HG03039 (cell line): Measurements from ENCODE around the gene SKAP1.
"Not testable (repeated sequence)": the region's sequence is repeated elsewhere in the genome, so short reads cannot be mapped to it uniquely, and the experiment has no call there.

Experiments used
- ATAC-seq: cut with Tn5 transposase; IDR thresholded peaks from one replicate; pipeline ENCODE4 v1.9.1; 2021; ENCODE audit warnings: mild to moderate bottlenecking, moderate library complexity; ENCODE audit not compliant: unreplicated experiment

The SKAP1 gene

DNA sequence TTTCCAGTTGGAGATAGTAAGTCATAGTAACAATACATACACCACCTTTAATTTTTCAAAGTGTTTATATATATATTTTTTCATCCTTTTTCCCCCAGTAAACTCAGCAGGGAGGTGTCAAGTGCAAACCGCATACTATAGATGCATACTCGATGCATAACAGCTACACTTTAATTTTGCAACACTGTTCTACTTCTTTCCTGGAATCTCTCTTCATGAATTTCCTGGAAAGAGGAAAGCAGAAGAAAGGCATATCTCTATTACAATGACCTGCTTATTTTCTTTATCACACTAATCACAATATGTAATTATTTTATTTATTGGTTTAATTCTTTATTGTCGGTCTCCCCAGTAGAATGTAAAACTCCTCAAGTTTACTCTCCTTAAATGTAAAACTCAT lies 182.4 kb downstream of the SKAP1 start:
- ATAC-seq = no peak

DNA sequence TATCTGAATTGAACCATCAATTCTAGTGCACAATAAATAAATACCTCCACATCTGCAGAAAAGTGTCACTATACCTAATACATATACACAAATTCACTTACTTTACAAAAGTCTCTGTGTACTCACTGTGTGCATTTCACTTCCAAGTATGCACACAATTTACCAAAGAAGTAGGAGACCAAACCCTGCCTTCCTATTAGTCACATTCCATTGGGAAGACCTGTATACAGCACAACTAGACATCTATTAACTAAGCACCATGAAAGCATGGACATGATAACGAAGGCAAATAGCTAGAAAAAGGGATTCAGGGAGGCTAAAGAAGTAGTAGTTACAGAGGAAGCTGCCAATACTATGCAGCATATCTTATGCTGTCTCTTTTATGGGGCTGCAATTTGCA lies 183.0 kb downstream of the SKAP1 start:
- ATAC-seq = no peak

DNA sequence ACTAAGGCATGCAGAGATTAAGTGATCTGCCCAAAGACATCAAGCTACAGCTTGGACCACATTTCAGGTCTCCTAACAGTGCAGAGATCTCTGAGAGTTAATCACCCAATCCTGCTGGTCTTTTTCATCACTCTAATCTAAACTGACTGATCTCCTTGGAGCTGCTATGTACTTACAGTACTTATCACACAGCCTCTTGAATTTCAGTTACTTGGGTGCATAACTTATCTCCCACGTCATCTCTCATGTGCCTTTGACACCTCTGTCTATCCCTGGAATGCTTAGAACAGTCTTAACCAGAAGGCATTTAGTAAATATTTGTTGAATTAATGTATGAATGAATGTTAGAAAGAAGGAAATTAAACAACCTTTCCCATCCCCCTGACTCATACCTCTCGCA lies 183.4 kb downstream of the SKAP1 start:
- ATAC-seq = no peak

DNA sequence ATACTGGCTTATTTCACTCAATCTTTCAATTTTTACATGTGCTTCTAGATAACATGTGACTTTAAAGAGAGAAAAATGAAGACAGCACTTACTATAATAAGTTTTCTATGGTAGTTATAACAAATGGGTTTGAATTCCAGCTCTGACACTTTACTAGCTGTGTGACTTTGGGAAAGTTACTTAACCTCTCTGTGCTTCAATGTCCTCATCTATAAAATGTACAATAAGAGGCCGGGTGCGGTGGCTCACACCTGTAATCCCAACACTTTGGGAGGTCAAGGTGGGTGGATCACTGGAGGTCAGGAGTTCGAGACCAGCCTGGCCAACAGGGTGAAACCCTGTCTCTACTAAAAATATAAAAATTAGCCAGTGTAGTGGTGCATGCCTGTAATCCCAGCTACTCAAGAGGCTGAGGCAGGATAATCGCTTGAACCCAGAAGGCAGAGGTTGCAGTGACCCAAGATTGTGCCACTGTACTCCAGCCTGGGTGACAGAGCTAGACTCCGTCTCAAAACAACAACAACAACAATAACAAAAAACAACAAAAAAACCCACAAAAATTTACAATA lies 184.5 kb downstream of the SKAP1 start:
- ATAC-seq = not testable (repeated sequence)

DNA sequence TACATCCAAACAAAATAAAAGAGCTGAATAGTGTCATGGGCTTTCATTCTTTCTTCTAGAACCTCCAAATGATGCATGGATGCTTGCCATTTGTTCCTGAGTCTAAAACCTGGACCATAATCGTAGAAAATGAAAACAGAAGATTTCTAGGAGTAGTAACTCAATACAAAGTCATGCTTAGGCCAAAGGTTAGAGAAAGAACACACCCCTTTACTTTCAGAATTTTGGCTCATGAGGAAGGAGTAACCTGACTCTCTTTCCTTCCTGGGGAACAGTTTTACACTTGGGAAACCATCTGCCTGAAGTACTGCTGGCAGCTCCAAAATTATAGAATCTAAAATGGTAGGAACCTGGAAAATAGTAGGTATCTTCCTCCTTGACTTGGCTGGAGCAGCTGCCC lies 185.2 kb downstream of the SKAP1 start:
- ATAC-seq = no peak

DNA sequence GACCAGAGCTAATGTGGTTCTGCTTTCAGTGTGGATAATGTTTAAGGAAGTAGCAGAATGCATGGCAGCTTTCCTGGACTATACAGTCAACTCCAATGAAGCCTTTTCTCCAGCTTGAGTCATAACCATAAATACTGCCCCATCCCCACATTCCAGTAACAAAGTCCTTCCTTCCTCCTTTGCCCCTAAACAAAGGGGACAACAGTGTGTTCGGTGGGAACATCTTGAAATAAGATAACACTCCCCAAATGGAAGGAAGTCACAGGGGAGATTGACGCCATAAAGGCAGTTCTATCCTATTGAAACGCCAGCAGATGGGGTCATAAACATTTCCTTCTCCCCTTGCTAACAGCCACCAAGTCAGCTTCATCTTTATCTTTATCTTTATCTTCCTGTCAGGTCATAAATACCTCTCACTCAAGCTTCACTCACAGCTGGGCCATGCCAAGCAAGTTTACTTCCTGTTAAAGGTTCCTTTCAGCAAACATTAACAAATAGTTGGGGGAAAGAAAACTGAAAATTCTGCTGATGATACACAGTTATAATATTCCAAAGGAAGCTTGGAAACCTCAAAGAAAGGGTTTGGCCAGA lies 185.8 kb downstream of the SKAP1 start:
- no peak for ATAC-seq

DNA sequence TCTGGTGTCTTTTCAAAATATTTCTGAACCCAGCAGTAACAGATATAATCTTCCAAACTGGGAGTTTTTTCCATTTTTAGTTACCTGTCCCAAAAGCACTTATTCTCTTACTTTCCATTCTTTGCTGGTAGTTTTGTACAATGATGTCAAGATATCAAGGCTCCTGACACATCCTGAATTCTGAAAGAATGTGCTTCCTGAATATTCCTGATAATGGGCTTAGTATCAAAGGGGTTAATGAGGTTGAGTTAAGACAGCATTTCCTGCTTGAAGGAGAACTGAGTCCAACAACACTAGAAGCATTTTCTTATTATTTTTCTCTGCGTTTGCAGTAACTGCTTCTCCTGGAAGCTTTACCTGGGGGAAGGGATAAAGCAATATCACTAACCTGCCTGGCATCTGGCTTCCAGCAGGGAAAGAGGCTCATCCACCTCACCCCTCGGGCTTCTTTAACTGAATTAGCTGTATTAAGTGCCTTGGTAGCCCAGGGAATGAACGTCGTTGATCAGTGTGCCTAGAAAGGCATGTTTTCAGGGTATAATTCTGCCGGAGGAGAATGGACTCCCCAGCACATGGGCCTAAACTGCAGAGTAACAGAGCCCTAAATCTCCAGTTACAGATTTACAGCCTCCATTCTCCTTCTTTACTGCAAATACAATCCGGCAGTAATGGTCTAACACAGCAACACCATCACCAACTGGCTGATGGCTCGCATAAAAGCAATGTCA lies 188.1 kb downstream of the SKAP1 start:
- no peak for ATAC-seq

DNA sequence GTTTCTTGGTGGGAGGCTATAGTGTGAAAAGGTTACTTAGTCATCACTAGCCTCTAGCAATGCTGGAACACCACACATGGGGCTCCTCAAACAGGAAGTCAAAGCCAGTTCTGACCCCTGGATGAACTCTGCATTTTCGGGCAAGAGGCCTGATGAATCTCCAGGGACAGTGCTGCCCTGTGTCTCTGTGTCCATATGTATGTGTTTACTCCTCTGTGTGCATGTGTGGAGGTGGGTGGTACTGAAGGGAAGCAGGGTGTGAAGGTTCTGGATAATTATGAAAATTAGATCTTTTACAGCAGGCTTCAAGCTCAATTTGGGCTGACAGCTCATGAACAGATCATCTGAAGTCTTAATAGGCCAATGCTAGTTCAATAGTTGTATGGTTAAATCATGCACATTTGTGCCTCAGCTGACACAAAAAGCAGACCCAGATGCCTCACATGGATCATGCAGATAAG lies 188.9 kb downstream of the SKAP1 start:
- ATAC-seq = peak; percentile 70

DNA sequence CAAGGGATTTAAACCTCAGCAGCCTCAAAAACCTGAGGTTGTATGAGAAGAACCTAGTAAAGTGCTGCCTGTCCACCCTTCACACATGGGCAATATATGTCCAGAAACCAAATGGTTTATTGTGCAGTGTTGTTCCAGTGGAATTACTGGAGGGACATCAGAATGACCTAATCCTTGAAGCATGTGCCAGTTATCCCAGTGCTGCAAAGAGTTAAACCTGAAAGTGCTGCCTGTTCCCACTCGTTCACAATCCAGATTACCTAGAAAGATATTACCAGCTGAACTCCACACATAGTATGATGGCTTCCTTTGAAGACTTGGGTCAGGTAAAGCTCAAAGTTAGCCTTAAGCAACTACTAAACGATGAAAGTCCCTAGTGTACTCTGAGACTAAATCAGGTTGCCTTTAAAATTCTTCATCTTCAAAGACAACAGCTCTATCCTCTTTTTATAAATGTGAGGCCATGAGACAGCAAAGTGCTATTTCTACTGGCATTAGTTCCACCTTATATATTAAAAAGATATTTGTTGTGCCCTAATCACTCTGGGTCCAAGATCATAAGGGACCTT lies 189.4 kb downstream of the SKAP1 start:
- ATAC-seq = no peak

DNA sequence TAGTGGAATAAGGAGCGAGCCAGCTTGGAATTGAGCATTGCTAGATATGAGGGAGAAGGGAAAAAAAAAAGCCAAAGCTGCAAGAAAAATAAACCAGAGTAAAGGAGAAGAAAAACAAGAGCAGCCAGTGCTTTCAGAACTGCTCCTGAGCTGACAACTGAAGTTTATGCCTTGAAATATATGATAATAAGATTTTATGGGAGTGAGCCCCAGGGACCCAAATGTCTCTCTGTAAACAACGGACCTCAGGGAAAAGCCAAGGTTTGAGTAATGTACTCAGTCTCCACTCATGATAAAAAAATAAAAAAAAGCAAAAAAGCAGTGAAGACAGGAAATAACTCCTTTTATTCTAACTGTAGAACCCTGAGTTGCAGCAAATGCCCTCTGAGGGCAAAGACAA lies 189.9 kb downstream of the SKAP1 start:
- no peak for ATAC-seq

DNA sequence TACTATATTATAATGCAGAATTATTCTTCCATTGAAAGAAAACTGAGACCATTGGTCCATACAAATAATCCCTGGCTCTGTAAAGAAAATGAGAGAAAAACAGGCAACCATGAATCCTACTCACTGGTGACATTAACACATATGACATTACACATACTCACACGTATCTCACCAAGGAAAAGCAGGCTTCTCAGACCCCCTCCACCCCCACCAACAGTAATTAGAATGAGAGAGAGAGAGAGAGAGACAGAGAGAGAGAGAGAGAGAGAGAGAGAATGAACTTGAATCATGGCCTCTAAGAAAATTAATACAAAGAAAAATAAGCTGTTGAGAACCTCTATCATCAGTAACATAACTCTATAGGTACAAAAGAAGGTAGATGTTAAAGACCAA lies 190.4 kb downstream of the SKAP1 start:
- ATAC-seq = no peak

DNA sequence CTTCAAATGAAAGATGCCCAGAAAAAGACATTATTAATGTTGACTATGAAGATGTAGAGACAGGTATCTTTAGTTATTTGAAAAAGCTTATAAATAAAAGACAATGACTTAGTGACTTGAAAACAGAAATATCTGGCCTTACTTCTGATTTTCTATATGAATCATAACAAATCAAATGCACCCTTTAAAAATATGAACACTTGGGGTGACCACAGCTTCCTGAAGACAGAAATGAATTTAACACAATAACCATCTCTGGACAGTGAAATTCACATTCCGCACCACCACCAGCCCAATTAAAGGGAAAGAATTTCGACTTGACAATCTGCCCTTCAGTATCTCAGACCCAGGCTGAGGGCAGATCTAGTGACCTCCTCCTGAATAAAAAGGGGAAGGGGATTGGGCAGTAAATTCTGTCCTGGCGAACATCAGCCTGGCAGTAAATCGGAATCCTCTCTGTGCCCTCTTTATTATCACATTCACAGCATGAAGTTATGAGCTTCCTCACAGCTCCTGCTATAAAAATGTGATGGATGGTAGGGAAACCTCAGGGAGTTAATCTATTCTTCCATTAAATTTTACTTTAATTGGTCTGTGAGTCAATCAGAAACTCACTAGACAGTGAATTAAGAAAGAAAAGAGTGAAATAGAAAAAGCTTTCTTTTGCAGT lies 190.9 kb downstream of the SKAP1 start:
- ATAC-seq = no peak

DNA sequence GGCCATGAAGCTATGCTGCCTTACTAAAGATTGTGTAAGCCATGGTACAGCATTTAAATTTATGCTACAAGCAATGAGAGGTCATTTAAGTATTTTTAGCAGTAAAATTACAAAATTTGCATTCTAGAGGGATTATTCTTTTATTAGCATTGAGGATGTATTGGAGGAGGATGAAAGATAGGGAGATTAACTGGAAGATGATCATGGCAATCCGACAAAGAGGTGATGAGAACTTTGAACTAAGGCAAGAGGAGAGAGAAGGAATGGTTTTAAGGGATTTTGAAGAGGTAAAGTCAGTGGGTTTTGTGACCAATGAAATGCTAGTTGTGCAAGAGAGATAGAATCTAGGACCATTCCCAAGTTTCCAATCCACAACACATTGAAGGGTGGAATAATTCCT lies 192.6 kb downstream of the SKAP1 start:
- ATAC-seq = no peak

DNA sequence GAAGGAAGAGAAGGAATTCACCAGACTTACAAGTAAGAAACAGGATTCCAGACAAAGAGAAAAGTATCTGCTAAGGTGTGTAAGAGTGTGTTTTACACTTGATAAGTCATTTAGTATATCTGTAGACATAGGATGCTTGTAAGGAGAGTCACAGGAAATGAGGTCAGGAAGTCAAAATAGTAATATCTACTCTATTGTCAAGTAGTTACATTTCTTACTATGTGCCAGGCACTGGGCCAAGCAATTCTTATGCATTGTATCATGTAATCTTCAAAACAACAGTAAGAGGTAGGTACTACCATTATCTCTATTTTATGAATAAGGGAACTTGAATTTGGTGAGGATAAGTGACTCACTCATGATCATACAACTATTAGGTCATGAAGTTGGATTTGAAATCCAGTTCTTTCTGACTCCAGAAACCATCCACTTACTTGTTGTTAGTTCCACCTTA lies 193.3 kb downstream of the SKAP1 start:
- ATAC-seq = no peak

DNA sequence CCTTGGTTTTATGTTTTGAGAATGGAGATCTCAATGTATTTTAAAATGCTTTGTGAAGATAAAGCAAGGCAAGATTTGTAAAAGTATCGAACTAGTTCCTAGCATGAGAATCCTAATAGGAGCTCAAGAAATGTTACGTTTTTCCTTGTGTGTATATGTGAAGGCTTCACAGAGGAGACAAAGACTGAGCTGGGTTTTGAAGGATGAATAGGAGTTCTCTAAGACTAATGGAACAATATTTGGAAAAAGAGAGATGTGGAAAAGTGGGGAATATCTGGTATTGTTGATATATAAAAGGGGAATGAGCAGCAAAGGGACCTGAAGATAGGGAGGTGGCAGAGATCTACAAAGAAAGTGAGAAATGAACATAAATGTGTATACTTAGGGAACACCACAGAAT lies 195.1 kb downstream of the SKAP1 start:
- ATAC-seq = no peak

DNA sequence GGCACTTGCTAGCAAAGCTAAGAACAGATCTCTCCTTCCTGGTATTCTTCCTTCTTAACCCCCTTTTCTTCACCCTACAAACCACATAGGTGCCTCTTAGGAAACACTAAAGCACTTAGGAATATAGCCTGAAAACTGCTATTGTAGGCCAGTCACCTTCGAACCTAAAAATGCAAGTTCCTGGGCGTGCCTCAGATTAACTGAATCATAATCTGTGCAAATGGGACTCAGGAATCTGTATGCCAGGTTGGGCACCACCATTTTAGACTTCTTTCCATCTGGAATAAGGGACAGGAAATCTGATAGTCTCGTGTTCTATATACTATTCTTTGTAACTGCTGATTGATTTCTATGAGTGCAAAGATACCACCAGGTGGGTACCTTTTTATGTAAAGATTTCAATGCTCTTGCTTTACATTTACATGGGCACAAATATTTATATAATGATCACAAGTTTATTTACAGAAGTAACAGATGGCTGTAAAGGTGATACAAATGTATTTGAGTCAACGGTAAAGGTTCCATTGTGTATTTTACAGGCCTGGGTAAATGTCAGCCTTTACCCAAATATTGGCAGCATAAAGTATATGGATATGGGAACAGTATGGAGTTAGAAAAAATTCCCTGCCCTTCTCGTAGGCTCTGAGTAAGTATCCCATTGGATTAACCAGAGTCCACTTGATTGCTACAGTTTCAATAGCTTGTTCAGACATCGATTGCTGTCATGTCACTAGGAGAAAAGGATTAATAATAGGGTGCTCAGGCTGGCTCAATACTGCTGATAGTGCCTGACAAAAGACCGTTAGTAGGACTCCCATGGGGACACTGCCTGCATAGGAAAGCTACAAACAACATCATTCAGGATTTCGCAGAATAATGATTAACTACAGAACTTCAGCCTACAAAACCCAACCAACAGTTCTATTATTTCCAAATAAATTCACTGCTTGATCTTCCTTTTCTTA lies 197.7 kb downstream of the SKAP1 start:
- no peak for ATAC-seq

DNA sequence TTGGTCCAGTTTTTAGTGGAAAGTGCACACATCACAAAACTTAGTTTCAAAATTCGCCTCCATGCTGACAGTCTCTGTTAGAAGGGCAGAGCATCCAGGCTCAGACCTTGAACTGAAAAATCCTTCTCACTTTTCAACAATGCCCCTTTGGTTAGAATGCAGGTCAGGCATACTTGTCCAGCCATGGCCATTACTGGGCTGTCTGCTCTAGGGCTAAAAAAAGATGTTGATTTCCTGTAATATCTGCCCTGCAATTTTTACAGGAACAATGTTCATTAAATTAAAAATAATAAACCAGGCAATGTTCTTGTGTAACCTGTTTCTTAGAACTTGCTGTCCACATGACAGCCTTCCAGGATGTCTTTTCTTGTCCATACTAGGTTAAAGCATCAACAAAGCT lies 200.1 kb downstream of the SKAP1 start:
- no peak for ATAC-seq

DNA sequence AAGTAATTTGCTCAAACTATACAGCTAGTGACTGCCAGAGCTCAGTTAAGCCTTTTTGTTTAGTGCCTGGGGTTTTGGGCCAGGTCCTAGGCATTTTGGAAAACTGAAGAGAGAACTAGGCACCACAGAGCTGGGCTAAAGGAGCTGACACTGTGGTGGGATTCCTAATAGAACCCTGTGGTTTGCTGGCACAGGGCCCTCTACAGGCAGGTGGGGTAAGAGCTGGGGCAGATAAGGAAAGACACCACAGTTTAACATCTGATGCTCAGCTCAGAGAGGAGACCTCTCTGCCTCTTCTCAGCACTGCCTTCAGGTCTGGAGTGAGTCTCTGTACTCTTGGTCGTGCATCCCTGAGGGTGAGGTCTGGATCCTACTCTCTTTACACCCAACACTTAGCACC lies 201.3 kb downstream of the SKAP1 start:
- ATAC-seq = no peak

DNA sequence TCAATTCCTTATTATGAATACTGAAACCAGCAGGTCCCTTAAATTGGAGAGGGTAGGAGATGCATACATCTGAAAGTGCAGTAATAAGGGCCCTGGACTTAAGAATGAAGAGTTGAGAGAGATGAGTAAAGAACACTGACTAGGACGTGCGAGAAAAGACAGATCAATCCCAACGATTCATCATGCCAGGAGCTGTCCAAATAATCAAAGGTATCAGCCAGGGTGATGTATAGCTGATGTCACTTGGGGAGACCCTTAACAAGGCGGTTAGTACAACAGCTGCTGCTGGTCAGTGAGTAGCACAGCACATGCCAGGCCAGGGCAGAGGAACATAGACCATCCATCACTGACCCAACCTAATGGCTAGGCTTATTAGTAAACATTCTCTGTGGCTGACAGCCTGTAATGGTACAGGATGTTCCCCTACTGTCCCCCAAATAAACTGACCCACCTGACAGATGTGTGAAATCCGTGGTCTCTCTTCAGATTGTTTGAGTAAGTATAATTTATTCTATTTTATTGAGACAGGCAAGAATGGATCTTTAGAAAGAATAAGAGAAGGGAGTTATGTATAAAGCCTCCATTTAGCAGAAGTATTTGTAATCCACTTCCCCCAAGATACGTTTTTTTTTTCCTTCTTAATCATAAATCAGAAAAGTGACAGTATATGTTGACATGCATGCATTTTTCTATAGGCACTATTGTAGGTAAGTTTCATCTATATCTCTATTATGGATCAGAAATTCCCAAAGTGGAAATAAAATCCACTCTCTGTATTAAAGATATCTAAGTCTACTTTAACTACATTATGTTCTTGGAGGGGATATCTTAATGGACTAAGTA lies 204.1 kb downstream of the SKAP1 start:
- ATAC-seq = no peak
